Fibroblast of mammary gland (primary cell): ENCODE measurements around the gene UBL4A.

Experiments
- DNase-seq: peaks from one replicate; pipeline ENCODE4 v3.0.0-alpha.2; 2010; ENCODE audit warnings: low read depth
- H3K4me3 ChIP-seq: 2 replicates; pipeline ENCODE4 v1.5.1; 2011; ENCODE audit warnings: low read depth, mild to moderate bottlenecking, low read length, moderate library complexity; ENCODE audit not compliant: control insufficient read depth
- CTCF ChIP-seq: conservative IDR thresholded peaks from 2 replicates; pipeline ENCODE4 v1.5.1; 2011; ENCODE audit warnings: low read depth, low read length, inconsistent platforms; ENCODE audit not compliant: control insufficient read depth, insufficient read depth

UBL4A gene

GRCh38 chrX:154463611-154464220, 22.7 kb downstream of the UBL4A start:
- no peak for DNase-seq
- no peak for TF ChIP-seq CTCF
- no peak overlapping the region for H3K4me3 ChIP-seq

GRCh38 chrX:154462396-154462795, 24.0 kb downstream of the UBL4A start:
- TF ChIP-seq CTCF = no peak
- H3K4me3 ChIP-seq = no peak overlapping the region
- DNase-seq = no peak

- TF ChIP-seq CTCF = no peak
- no peak for DNase-seq
- H3K4me3 ChIP-seq = no peak overlapping the region
Measured at GRCh38 chrX:154460326-154460725, 26.1 kb downstream of the UBL4A start.

- DNase-seq = no peak
- no peak for TF ChIP-seq CTCF
- peak overlapping the region; percentile 66 for H3K4me3 ChIP-seq
Measured at GRCh38 chrX:154459832-154460231, 26.6 kb downstream of the UBL4A start.

- no peak for DNase-seq
- TF ChIP-seq CTCF = no peak
- peak overlapping the region; percentile 66 for H3K4me3 ChIP-seq
Measured at GRCh38 chrX:154458954-154459778, 27.2 kb downstream of the UBL4A start.

- no peak for DNase-seq
- H3K4me3 ChIP-seq = peak within 1 kb of the TSS; percentile 66
- TF ChIP-seq CTCF = no peak
Measured at GRCh38 chrX:154458116-154458953, 28.1 kb downstream of the UBL4A start, which contains the start of gene PLXNA3. PLXNA3 (plus strand) TSS chrX:154458281; CDS start chrX:154460184, 1,903 bp downstream.
